Neural progenitor cell (in vitro differentiated cells): ENCODE measurements around the gene ZNF417. TPM values are rescaled to one million over a fixed set of nuclear protein-coding genes. Genes with fewer than 3 reads are reported as not detected.
"Not testable (repeated sequence)": the region's sequence is repeated elsewhere in the genome, so short reads cannot be mapped to it uniquely, and the experiment has no call there.

Experiments used
- DNase-seq: peaks from one replicate; pipeline ENCODE4 v3.0.0-alpha.2; 2016; ENCODE audit warnings: low spot score
- H2AFZ ChIP-seq: fragments of 200-600 bp; sonication (generic); replicated peaks from 2 replicates; pipeline ENCODE4 v1.6.1; 2016; ENCODE audit warnings: antibody characterized with exemption
- H3F3A ChIP-seq: fragments of 200-600 bp; sonication (generic); 2 replicates; pipeline ENCODE4 v1.6.1; 2016; ENCODE audit warnings: antibody characterized with exemption, low read depth
- H3K27ac ChIP-seq: fragments of 200-600 bp; sonication (generic); 2 replicates; pipeline ENCODE4 v1.5.1; 2016; ENCODE audit warnings: mild to moderate bottlenecking
- H3K27me3 ChIP-seq: fragments of 200-600 bp; sonication (generic); 2 replicates; pipeline ENCODE4 v1.6.1; 2016; ENCODE audit warnings: mild to moderate bottlenecking, moderate library complexity
- H3K36me3 ChIP-seq: fragments of 200-600 bp; sonication (generic); 2 replicates; pipeline ENCODE4 v1.5.1; 2016
- H3K4me1 ChIP-seq: fragments of 200-600 bp; sonication (generic); 2 replicates; pipeline ENCODE4 v1.6.1; 2016; ENCODE audit warnings: mixed run types
- H3K4me2 ChIP-seq: fragments of 200-600 bp; sonication (generic); 2 replicates; pipeline ENCODE4 v1.6.1; 2016
- H3K4me3 ChIP-seq: fragments of 200-600 bp; sonication (generic); 2 replicates; pipeline ENCODE4 v1.5.1; 2016
- H3K79me2 ChIP-seq: fragments of 200-600 bp; sonication (generic); 2 replicates; pipeline ENCODE4 v1.6.1; 2016; ENCODE audit warnings: low read depth
- H3K9ac ChIP-seq: fragments of 200-600 bp; sonication (generic); 2 replicates; pipeline ENCODE4 v1.6.1; 2016
- H3K9me3 ChIP-seq: fragments of 200-600 bp; sonication (generic); 2 replicates; pipeline ENCODE4 v1.5.1; 2016; ENCODE audit warnings: low read depth
- H4K20me1 ChIP-seq: fragments of 200-600 bp; sonication (generic); 2 replicates; pipeline ENCODE4 v1.6.1; 2016; ENCODE audit warnings: low read depth
- H3K27ac Mint-ChIP-seq: 3 replicates; pipeline ENCODE4 v1.8.0; 2021; ENCODE audit warnings: mixed read lengths
- H3K27me3 Mint-ChIP-seq: 2 replicates; pipeline ENCODE4 v1.8.0; 2022; ENCODE audit warnings: low read depth, mild to moderate bottlenecking, inconsistent platforms, moderate library complexity, mixed read lengths; ENCODE audit not compliant: insufficient read depth
- H3K36me3 Mint-ChIP-seq: 3 replicates; pipeline ENCODE4 v1.8.0; 2021; ENCODE audit warnings: mixed read lengths
- H3K4me1 Mint-ChIP-seq: 3 replicates; pipeline ENCODE4 v1.8.0; 2021; ENCODE audit warnings: mixed read lengths
- H3K4me3 Mint-ChIP-seq: 3 replicates; pipeline ENCODE4 v1.8.0; 2021; ENCODE audit warnings: mild to moderate bottlenecking, moderate library complexity, mixed read lengths
- H3K9me3 Mint-ChIP-seq: 3 replicates; pipeline ENCODE4 v1.8.0; 2020; ENCODE audit warnings: mixed read lengths
- CTCF ChIP-seq: fragments of 200-600 bp; sonication (generic); IDR thresholded peaks from 2 replicates; pipeline ENCODE4 v1.5.1; 2017; ENCODE audit warnings: antibody characterized with exemption, mild to moderate bottlenecking
- EZH2 ChIP-seq: fragments of 200-600 bp; sonication (generic); IDR thresholded peaks from 2 replicates; pipeline ENCODE4 v1.6.1; 2017; ENCODE audit warnings: antibody characterized with exemption, mild to moderate bottlenecking, moderate library complexity
- EZH2phosphoT487 ChIP-seq: fragments of 200-600 bp; sonication (generic); IDR thresholded peaks from 2 replicates; pipeline ENCODE4 v1.6.1; 2017; ENCODE audit warnings: antibody characterized with exemption
- total RNA-seq: library from RNA; depleted of rRNA; stranded (reverse); fragments of >200 nt; gene quantifications from 2 replicates; pipeline ENCODE4 v1.2.3, GENCODE V29; 2015; ENCODE audit warnings: low replicate concordance

ZNF417 gene
- total RNA-seq = 20.6 and 27.2 TPM in 2 replicates

- Mint-ChIP-seq H3K4me1 (peaks cover 12% of the 10 kb centered on the region), H3K27me3 (peaks cover 13% of the 10 kb centered on the region), H3K4me3 (peak within 1 kb of the TSS; percentile 95), H3K9me3 (peaks cover 62% of the 10 kb centered on the region), H3K36me3 (peaks cover 67% of the 10 kb centered on the region), H3K27ac (peak within 1 kb of the TSS; percentile 66)
- Histone ChIP-seq H3K4me3 (peak within 1 kb of the TSS; percentile 95), H3K4me2 (peak within 1 kb of the TSS; percentile 96), H2AFZ (peak within 1 kb of the TSS; percentile 35), H3K79me2 (peaks cover 38% of the 10 kb centered on the region), H3K9ac (peak within 1 kb of the TSS; percentile 90), H3F3A (peaks cover 17% of the 10 kb centered on the region)
- DNase-seq = peak; percentile 98
- not testable (repeated sequence) for H3K36me3 ChIP-seq, H3K9me3 ChIP-seq, H4K20me1 ChIP-seq, H3K27ac ChIP-seq, H3K4me1 ChIP-seq, H3K27me3 ChIP-seq
- TF ChIP-seq CTCF = peak; percentile 69
Measured at GRCh38 chr19:57916168-57916995, at the start of gene ZNF417. Gene ZNF417, minus strand, starts transcription at chr19:57916592. Its CDS starts 181 bp downstream, at chr19:57916411.

GRCh38 chr19:57964761-57965160, 48.4 kb upstream of the ZNF417 start:
- no peaks in the 10 kb centered on the region for H4K20me1 ChIP-seq
- no peak overlapping the region for H3K4me3 ChIP-seq
- Mint-ChIP-seq H3K27ac (no peak overlapping the region), H3K27me3 (no peaks in the 10 kb centered on the region), H3K9me3 (peaks cover 58% of the 10 kb centered on the region), H3K36me3 (peaks cover 9% of the 10 kb centered on the region), H3K4me3 (no peak overlapping the region), H3K4me1 (no peaks in the 10 kb centered on the region)
- H3K36me3 ChIP-seq = no peaks in the 10 kb centered on the region
- no peak overlapping the region for H3K9ac ChIP-seq
- no peaks in the 10 kb centered on the region for H3K79me2 ChIP-seq
- no peak overlapping the region for H2AFZ ChIP-seq
- peaks cover 8% of the 10 kb centered on the region for H3K9me3 ChIP-seq
- no peak overlapping the region for H3K4me2 ChIP-seq
- DNase-seq = no peak
- no peak overlapping the region for H3K27ac ChIP-seq
- H3F3A ChIP-seq = no peaks in the 10 kb centered on the region
- no peak for TF ChIP-seq EZH2
- no peak for TF ChIP-seq EZH2phosphoT487
- TF ChIP-seq CTCF = no peak
- no peaks in the 10 kb centered on the region for H3K27me3 ChIP-seq
- no peaks in the 10 kb centered on the region for H3K4me1 ChIP-seq

DNA sequence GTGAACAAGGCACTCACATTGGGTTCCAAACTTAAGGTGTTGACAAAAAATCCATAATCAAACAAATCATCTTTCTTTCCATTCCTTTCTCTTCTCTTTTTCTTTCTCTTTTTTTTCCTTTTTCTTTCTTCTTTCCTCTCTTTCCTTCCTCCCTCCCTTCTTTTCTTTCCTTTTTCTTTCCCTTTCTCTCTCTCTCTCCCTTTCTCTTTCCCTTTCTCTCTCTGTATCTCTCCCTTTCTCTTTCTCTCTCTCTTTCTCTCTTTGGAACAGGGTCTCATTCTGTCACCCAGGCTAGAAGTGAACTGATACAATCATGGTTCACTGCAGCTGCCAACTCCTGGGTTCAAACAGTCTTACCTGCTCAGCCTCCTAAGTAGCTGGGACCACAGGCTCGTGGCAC, 45.4 kb upstream of the ZNF417 start:
- Histone ChIP-seq H3F3A (no peaks in the 10 kb centered on the region), H3K27me3 (no peaks in the 10 kb centered on the region)
- peaks cover 5% of the 10 kb centered on the region for H3K27me3 Mint-ChIP-seq

More for the DNA sequence above, 45.4 kb upstream of the ZNF417 start:
- H3K4me3 Mint-ChIP-seq = no peak overlapping the region
- Histone ChIP-seq H2AFZ (no peak overlapping the region), H4K20me1 (no peaks in the 10 kb centered on the region), H3K9me3 (peaks cover 5% of the 10 kb centered on the region), H3K9ac (no peak overlapping the region), H3K4me3 (no peak overlapping the region), H3K79me2 (no peaks in the 10 kb centered on the region), H3K4me2 (no peak overlapping the region), H3K27ac (no peak overlapping the region), H3K4me1 (no peaks in the 10 kb centered on the region), H3K36me3 (no peaks in the 10 kb centered on the region)
- TF ChIP-seq CTCF = no peak
- no peak for TF ChIP-seq EZH2
- TF ChIP-seq EZH2phosphoT487 = no peak
- H3K27ac Mint-ChIP-seq = no peak overlapping the region
- no peak for DNase-seq
- H3K36me3 Mint-ChIP-seq = peaks cover 8% of the 10 kb centered on the region
- peaks cover 59% of the 10 kb centered on the region for H3K9me3 Mint-ChIP-seq
- H3K4me1 Mint-ChIP-seq = no peaks in the 10 kb centered on the region
